ENCODE measurements around the gene ABCD2. TPM values are rescaled to one million over a fixed set of nuclear protein-coding genes. Genes with fewer than 3 reads are reported as not detected.
"Not testable (repeated sequence)": the region's sequence is repeated elsewhere in the genome, so short reads cannot be mapped to it uniquely, and the experiment has no call there.

The ABCD2 gene
- polyA plus RNA-seq, 2 donors: 0.02 to 0.04 TPM

GRCh38 chr12:39573971-39574370, 45.6 kb downstream of the ABCD2 start:
- WGBS, 2 donors: 80 to 82% methylated on average over 2 of the region's 2 CpGs
- no peaks in the 10 kb centered on the region for H3K4me1 ChIP-seq (ENCODE audit: control insufficient read depth in 2 of 2, insufficient read depth in 2 of 2, low read length in 1 of 2)
- no peak overlapping the region for H3K4me3 ChIP-seq (ENCODE audit: low read depth in 1 of 2, low read length in 2 of 2)
- no peaks in the 10 kb centered on the region for H3K36me3 ChIP-seq (ENCODE audit: control insufficient read depth in 2 of 2, insufficient read depth in 2 of 2, low read length in 1 of 2)
- H3K9me3 ChIP-seq (ENCODE audit: control insufficient read depth in 2 of 2, insufficient read depth in 1 of 2, low read depth in 1 of 2, low read length in 1 of 2): peaks cover 0 to 3% of the 10 kb centered on the region in 2 donors
- H3K27ac ChIP-seq (ENCODE audit: low read depth in 2 of 2, low read length in 1 of 2): no peak overlapping the region
- H3K27me3 ChIP-seq (ENCODE audit: control insufficient read depth in 1 of 2, insufficient read depth in 2 of 2, low read length in 2 of 2): no peaks in the 10 kb centered on the region

DNA sequence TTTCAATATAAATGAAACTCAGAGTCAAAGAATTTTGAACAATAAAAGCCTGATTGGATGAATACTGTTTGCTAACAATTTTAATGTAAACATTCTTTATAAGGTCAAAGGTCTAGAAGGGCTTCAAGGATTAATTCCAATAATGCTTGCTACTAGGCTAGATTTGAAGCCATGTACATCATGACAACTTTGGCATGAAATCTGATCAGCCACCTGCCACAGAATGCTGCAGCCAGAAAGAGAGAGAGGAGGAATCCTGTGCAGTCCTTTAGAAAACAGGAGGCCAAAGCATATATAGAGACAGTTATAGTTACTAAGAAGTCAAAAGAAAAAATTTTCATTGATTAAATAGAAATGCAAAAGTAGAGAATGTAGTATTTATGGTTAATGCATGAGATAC, 47.1 kb downstream of the ABCD2 start:
- no peaks in the 10 kb centered on the region for H3K4me1 ChIP-seq (ENCODE audit: control insufficient read depth in 2 of 2, insufficient read depth in 2 of 2, low read length in 1 of 2)
- no peaks in the 10 kb centered on the region for H3K36me3 ChIP-seq (ENCODE audit: control insufficient read depth in 2 of 2, insufficient read depth in 2 of 2, low read length in 1 of 2)
- no peak overlapping the region for H3K27ac ChIP-seq (ENCODE audit: low read depth in 2 of 2, low read length in 1 of 2)
- peaks cover 0 to 3% of the 10 kb centered on the region in 2 donors for H3K9me3 ChIP-seq (ENCODE audit: control insufficient read depth in 2 of 2, insufficient read depth in 1 of 2, low read depth in 1 of 2, low read length in 1 of 2)
- H3K27me3 ChIP-seq (ENCODE audit: control insufficient read depth in 1 of 2, insufficient read depth in 2 of 2, low read length in 2 of 2): no peaks in the 10 kb centered on the region
- H3K4me3 ChIP-seq (ENCODE audit: low read depth in 1 of 2, low read length in 2 of 2): no peak overlapping the region

GRCh38 chr12:39571351-39571750, 48.3 kb downstream of the ABCD2 start:
- H3K4me3 ChIP-seq (ENCODE audit: low read depth in 1 of 2, low read length in 2 of 2): no peak overlapping the region
- 63 to 65% methylated on average over 4 of the region's 4 CpGs for WGBS, 2 donors
- no peak overlapping the region for H3K27ac ChIP-seq (ENCODE audit: low read depth in 2 of 2, low read length in 1 of 2)
- H3K9me3 ChIP-seq (ENCODE audit: control insufficient read depth in 2 of 2, insufficient read depth in 1 of 2, low read depth in 1 of 2, low read length in 1 of 2): peaks cover 0 to 3% of the 10 kb centered on the region in 2 donors
- no peaks in the 10 kb centered on the region for H3K4me1 ChIP-seq (ENCODE audit: control insufficient read depth in 2 of 2, insufficient read depth in 2 of 2, low read length in 1 of 2)
- no peaks in the 10 kb centered on the region for H3K36me3 ChIP-seq (ENCODE audit: control insufficient read depth in 2 of 2, insufficient read depth in 2 of 2, low read length in 1 of 2)
- H3K27me3 ChIP-seq (ENCODE audit: control insufficient read depth in 1 of 2, insufficient read depth in 2 of 2, low read length in 2 of 2): no peaks in the 10 kb centered on the region

DNA sequence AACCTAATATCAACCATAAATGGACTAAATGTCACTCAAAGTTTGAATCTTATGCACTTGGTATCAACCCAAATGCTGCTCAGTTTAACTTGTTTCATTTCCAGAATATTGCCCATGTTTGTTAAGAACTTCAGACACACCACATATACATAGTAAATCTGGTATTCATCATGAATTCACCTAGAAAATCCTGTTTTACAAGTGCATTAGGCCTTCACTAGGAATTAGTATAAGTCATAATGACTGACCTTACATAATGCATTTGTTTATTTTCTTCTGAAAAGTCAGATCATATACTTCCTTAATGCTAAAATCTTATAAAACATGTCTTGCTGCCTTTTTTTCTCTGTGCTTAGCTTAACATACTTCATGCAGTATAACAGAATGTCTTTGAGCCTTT, 66.1 kb downstream of the ABCD2 start:
- Histone ChIP-seq H3K4me1 (ENCODE audit: control insufficient read depth in 2 of 2, insufficient read depth in 2 of 2, low read length in 1 of 2) (peaks cover 0 to 4% of the 10 kb centered on the region in 2 donors), H3K36me3 (ENCODE audit: control insufficient read depth in 2 of 2, insufficient read depth in 2 of 2, low read length in 1 of 2) (no peaks in the 10 kb centered on the region), H3K27ac (ENCODE audit: low read depth in 2 of 2, low read length in 1 of 2) (no peak overlapping the region), H3K9me3 (ENCODE audit: control insufficient read depth in 2 of 2, insufficient read depth in 1 of 2, low read depth in 1 of 2, low read length in 1 of 2) (no peaks in the 10 kb centered on the region), H3K27me3 (ENCODE audit: control insufficient read depth in 1 of 2, insufficient read depth in 2 of 2, low read length in 2 of 2) (no peaks in the 10 kb centered on the region), H3K4me3 (ENCODE audit: low read depth in 1 of 2, low read length in 2 of 2) (no peak overlapping the region)

DNA sequence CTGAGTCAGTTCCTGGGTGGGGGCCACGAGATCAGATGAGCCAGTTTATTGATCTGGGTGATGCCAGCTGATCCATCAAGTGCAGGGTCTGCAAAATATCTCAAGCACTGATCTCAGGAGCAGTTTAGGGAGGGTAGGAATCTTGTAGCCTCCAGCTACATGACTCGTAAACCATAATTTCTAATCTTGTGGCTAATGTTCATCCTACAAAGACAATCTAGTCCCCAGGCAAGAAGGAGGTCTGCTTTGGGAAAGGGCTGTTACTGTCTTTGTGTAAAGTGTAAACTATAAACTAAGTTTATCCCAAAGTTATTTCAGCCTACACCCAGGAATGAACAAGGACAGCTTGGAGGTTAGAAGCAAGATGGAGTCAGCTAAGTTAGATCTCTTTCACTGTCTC, 75.4 kb downstream of the ABCD2 start:
- 52 to 64% methylated on average over 2 of the region's 2 CpGs for WGBS, 2 donors
- not testable (repeated sequence) for H3K36me3 ChIP-seq (ENCODE audit: control insufficient read depth in 2 of 2, insufficient read depth in 2 of 2, low read length in 1 of 2); H3K4me1 ChIP-seq (ENCODE audit: control insufficient read depth in 2 of 2, insufficient read depth in 2 of 2, low read length in 1 of 2); H3K27ac ChIP-seq (ENCODE audit: low read depth in 2 of 2, low read length in 1 of 2); H3K4me3 ChIP-seq (ENCODE audit: low read depth in 1 of 2, low read length in 2 of 2); H3K9me3 ChIP-seq (ENCODE audit: control insufficient read depth in 2 of 2, insufficient read depth in 1 of 2, low read depth in 1 of 2, low read length in 1 of 2); H3K27me3 ChIP-seq (ENCODE audit: control insufficient read depth in 1 of 2, insufficient read depth in 2 of 2, low read length in 2 of 2)

GRCh38 chr12:39541471-39541870, 78.1 kb downstream of the ABCD2 start:
- Histone ChIP-seq H3K36me3 (ENCODE audit: control insufficient read depth in 2 of 2, insufficient read depth in 2 of 2, low read length in 1 of 2) (no peaks in the 10 kb centered on the region), H3K4me3 (ENCODE audit: low read depth in 1 of 2, low read length in 2 of 2) (no peak overlapping the region), H3K27ac (ENCODE audit: low read depth in 2 of 2, low read length in 1 of 2) (no peak overlapping the region), H3K4me1 (ENCODE audit: control insufficient read depth in 2 of 2, insufficient read depth in 2 of 2, low read length in 1 of 2) (no peaks in the 10 kb centered on the region), H3K27me3 (ENCODE audit: control insufficient read depth in 1 of 2, insufficient read depth in 2 of 2, low read length in 2 of 2) (no peaks in the 10 kb centered on the region), H3K9me3 (ENCODE audit: control insufficient read depth in 2 of 2, insufficient read depth in 1 of 2, low read depth in 1 of 2, low read length in 1 of 2) (no peaks in the 10 kb centered on the region)
- 58 to 64% methylated on average over 2 of the region's 2 CpGs for WGBS, 2 donors

DNA sequence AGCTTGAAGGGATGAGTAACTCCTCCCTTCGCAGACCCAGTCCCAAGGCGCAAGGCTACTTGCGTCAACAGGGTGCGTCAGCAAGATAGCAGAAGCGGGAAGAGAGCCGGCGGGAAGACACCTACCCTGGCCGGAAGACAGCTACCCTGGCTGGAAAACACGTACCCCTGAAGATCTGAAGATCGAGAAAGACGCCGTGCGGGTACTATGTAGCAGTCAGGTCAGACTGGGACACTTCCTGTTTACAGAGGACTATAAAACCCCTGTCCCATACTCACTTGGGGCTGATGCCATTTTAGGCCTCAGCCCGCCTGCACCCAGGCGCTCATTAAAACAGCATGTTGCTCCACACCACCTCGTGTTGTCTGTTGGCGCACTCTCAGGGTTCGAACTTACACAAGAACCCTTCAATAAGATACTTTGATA, 80.9 kb downstream of the ABCD2 start:
- no peak overlapping the region for H3K4me3 ChIP-seq (ENCODE audit: low read depth in 1 of 2, low read length in 2 of 2)
- no peaks in the 10 kb centered on the region for H3K36me3 ChIP-seq (ENCODE audit: control insufficient read depth in 2 of 2, insufficient read depth in 2 of 2, low read length in 1 of 2)
- WGBS, 2 donors: 94 to 95% methylated on average over 18 of the region's 18 CpGs
- H3K27ac ChIP-seq (ENCODE audit: low read depth in 2 of 2, low read length in 1 of 2): no peak overlapping the region
- no peaks in the 10 kb centered on the region for H3K27me3 ChIP-seq (ENCODE audit: control insufficient read depth in 1 of 2, insufficient read depth in 2 of 2, low read length in 2 of 2)
- no peaks in the 10 kb centered on the region for H3K9me3 ChIP-seq (ENCODE audit: control insufficient read depth in 2 of 2, insufficient read depth in 1 of 2, low read depth in 1 of 2, low read length in 1 of 2)
- no peaks in the 10 kb centered on the region for H3K4me1 ChIP-seq (ENCODE audit: control insufficient read depth in 2 of 2, insufficient read depth in 2 of 2, low read length in 1 of 2)

DNA sequence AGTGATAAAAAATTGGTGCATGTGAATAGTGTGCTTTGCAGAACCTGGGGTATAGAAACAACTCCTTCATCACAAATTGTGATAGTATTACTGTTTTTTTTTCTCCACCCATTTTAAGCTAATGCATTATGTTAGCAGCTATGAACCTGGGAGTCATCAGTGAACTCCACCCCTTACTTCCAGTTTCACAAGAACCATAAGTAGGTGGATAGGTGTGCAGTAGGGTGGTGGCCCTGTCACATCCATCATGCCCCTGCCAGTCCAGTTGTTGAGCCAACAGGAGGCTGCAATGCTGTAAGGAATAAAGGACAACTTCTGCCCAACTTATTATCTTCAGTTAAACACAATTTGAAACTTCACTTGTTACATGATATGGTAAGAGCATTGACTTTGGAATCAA, 85.7 kb downstream of the ABCD2 start:
- no peaks in the 10 kb centered on the region for H3K36me3 ChIP-seq (ENCODE audit: control insufficient read depth in 2 of 2, insufficient read depth in 2 of 2, low read length in 1 of 2)
- H3K4me1 ChIP-seq (ENCODE audit: control insufficient read depth in 2 of 2, insufficient read depth in 2 of 2, low read length in 1 of 2): no peaks in the 10 kb centered on the region
- no peak overlapping the region for H3K4me3 ChIP-seq (ENCODE audit: low read depth in 1 of 2, low read length in 2 of 2)
- H3K9me3 ChIP-seq (ENCODE audit: control insufficient read depth in 2 of 2, insufficient read depth in 1 of 2, low read depth in 1 of 2, low read length in 1 of 2): no peaks in the 10 kb centered on the region
- no peaks in the 10 kb centered on the region for H3K27me3 ChIP-seq (ENCODE audit: control insufficient read depth in 1 of 2, insufficient read depth in 2 of 2, low read length in 2 of 2)
- H3K27ac ChIP-seq (ENCODE audit: low read depth in 2 of 2, low read length in 1 of 2): no peak overlapping the region

DNA sequence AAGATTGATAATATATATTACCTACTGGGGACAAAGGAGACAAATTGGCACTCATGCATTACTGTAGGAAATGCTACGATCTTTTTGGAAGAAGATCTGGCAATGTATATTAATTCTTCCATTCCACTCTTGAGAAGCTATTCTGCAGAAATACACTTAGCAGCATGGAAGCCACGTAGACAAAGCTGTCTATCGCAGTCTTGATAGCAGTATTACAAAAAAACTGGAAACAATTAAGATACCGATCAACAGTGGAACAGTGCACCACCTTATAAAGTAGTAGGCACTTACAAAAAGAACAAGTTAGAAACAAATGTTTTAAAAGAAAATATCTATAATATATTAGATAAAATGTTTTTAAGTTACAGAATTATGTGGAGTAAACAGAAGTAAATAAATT, 87.2 kb downstream of the ABCD2 start:
- 86 to 90% methylated on average over 4 of the region's 4 CpGs for WGBS, 2 donors
- no peaks in the 10 kb centered on the region for H3K4me1 ChIP-seq (ENCODE audit: control insufficient read depth in 2 of 2, insufficient read depth in 2 of 2, low read length in 1 of 2)
- no peaks in the 10 kb centered on the region for H3K27me3 ChIP-seq (ENCODE audit: control insufficient read depth in 1 of 2, insufficient read depth in 2 of 2, low read length in 2 of 2)
- no peak overlapping the region for H3K27ac ChIP-seq (ENCODE audit: low read depth in 2 of 2, low read length in 1 of 2)
- H3K36me3 ChIP-seq (ENCODE audit: control insufficient read depth in 2 of 2, insufficient read depth in 2 of 2, low read length in 1 of 2): no peaks in the 10 kb centered on the region
- no peaks in the 10 kb centered on the region for H3K9me3 ChIP-seq (ENCODE audit: control insufficient read depth in 2 of 2, insufficient read depth in 1 of 2, low read depth in 1 of 2, low read length in 1 of 2)
- no peak overlapping the region for H3K4me3 ChIP-seq (ENCODE audit: low read depth in 1 of 2, low read length in 2 of 2)

GRCh38 chr12:39526974-39527373, 92.6 kb downstream of the ABCD2 start:
- 68 to 72% methylated on average over 2 of the region's 2 CpGs for WGBS, 2 donors
- no peak overlapping the region for H3K4me3 ChIP-seq (ENCODE audit: low read depth in 1 of 2, low read length in 2 of 2)
- H3K9me3 ChIP-seq (ENCODE audit: control insufficient read depth in 2 of 2, insufficient read depth in 1 of 2, low read depth in 1 of 2, low read length in 1 of 2): no peaks in the 10 kb centered on the region
- no peaks in the 10 kb centered on the region for H3K36me3 ChIP-seq (ENCODE audit: control insufficient read depth in 2 of 2, insufficient read depth in 2 of 2, low read length in 1 of 2)
- no peaks in the 10 kb centered on the region for H3K4me1 ChIP-seq (ENCODE audit: control insufficient read depth in 2 of 2, insufficient read depth in 2 of 2, low read length in 1 of 2)
- no peaks in the 10 kb centered on the region for H3K27me3 ChIP-seq (ENCODE audit: control insufficient read depth in 1 of 2, insufficient read depth in 2 of 2, low read length in 2 of 2)
- H3K27ac ChIP-seq (ENCODE audit: low read depth in 2 of 2, low read length in 1 of 2): no peak overlapping the region

Data from esophagus (tissue), 2 donors.